Peyer's patch (tissue), 4 donors: ENCODE data around the gene TMEM43. TPM values are rescaled to one million over a fixed set of nuclear protein-coding genes. Genes with fewer than 3 reads are reported as not detected.
"Not testable (repeated sequence)": the region's sequence is repeated elsewhere in the genome, so short reads cannot be mapped to it uniquely, and the experiment has no call there.

Source experiments
- DNase-seq, 3 donors: peaks; one replicate each; pipeline ENCODE4 v3.0.0-alpha.2; 2017 to 2019
- H3K27ac ChIP-seq, 4 donors: fragments of 200-600 bp; sonication (generic); one replicate each; pipeline ENCODE4 v1.5.1; 2016 to 2019
- H3K27me3 ChIP-seq, 2 donors: fragments of 200-600 bp; sonication (generic); one replicate each; pipeline ENCODE4 v1.5.1; 2019
- H3K36me3 ChIP-seq, 3 donors: fragments of 200-600 bp; sonication (generic); one replicate each; pipeline ENCODE4 v1.5.1; 2016 to 2019
- H3K4me1 ChIP-seq, 4 donors: fragments of 200-600 bp; sonication (generic); one replicate each; pipeline ENCODE4 v1.5.1; 2016 to 2019
- H3K4me3 ChIP-seq, 4 donors: fragments of 200-600 bp; sonication (generic); 1 replicate in 3 of 4; 2 replicates in 1 of 4; pipeline ENCODE4 v1.5.1; 2016 to 2019; ENCODE audit warnings: mild to moderate bottlenecking in 1 of 4
- H3K9me3 ChIP-seq, 4 donors: fragments of 200-600 bp; sonication (generic); one replicate each; pipeline ENCODE4 v1.5.1; 2016 to 2019; ENCODE audit warnings: mild to moderate bottlenecking in 1 of 4
- CTCF ChIP-seq, 6 experiments: fragments of 450-650 bp in 4 of 6; fragments of 200-600 bp in 2 of 6; sonication (generic) in 1 of 6; IDR thresholded peaks; one replicate each; pipeline ENCODE4 v1.5.1; 2017 to 2019; ENCODE audit warnings: antibody characterized with exemption in 6 of 6, mild to moderate bottlenecking in 3 of 6, moderate library complexity in 1 of 6
- POLR2A ChIP-seq, 2 donors: fragments of 450-650 bp; IDR thresholded peaks; one replicate each; pipeline ENCODE4 v1.5.1; 2017; ENCODE audit warnings: antibody characterized with exemption in 2 of 2, mild to moderate bottlenecking in 2 of 2, moderate library complexity in 2 of 2
- total RNA-seq, 4 donors: library from RNA; depleted of rRNA; stranded (reverse); fragments of >200 nt; gene quantifications; one replicate each; pipeline ENCODE4 v1.1.0, GENCODE V29; 2016

TMEM43 gene
- total RNA-seq, 4 donors from 2014 or later = 26.6 to 56.5 (median 40.3) TPM

GRCh38 chr3:14117468-14118399 lies 7.1 kb upstream of the TMEM43 start:
- no peak overlapping the region for H3K4me3 ChIP-seq
- H3K9me3 ChIP-seq = no peaks in the 10 kb centered on the region
- H3K36me3 ChIP-seq = peaks cover 0 to 34% (median 0%) of the 10 kb centered on the region in 3 donors
- TF ChIP-seq POLR2A (IDR thresholded peaks at IDR 0.05) = no peak
- TF ChIP-seq CTCF (IDR thresholded peaks at IDR 0.05) = no peak
- DNase-seq = no peak
- peaks cover 0 to 14% (median 0%) of the 10 kb centered on the region in 4 donors for H3K4me1 ChIP-seq
- no peak overlapping the region for H3K27ac ChIP-seq
- H3K27me3 ChIP-seq = no peaks in the 10 kb centered on the region

- Histone ChIP-seq H3K27me3 (no peaks in the 10 kb centered on the region), H3K4me3 (no peak overlapping the region), H3K4me1 (peaks cover 0 to 23% (median 3%) of the 10 kb centered on the region in 4 donors), H3K27ac (no peak overlapping the region), H3K9me3 (no peaks in the 10 kb centered on the region), H3K36me3 (peaks cover 0 to 24% (median 0%) of the 10 kb centered on the region in 3 donors)
- no peak for DNase-seq
- TF ChIP-seq POLR2A (IDR thresholded peaks at IDR 0.05) (no peak), CTCF (IDR thresholded peaks at IDR 0.05) (no peak)
Observed at GRCh38 chr3:14118400-14119381, 6.2 kb upstream of the TMEM43 start.

GRCh38 chr3:14119651-14120050 lies 5.2 kb upstream of the TMEM43 start:
- no peak for TF ChIP-seq POLR2A (IDR thresholded peaks at IDR 0.05)
- no peak for TF ChIP-seq CTCF (IDR thresholded peaks at IDR 0.05)
- no peak overlapping the region for H3K4me3 ChIP-seq
- no peaks in the 10 kb centered on the region for H3K9me3 ChIP-seq
- H3K27me3 ChIP-seq = no peaks in the 10 kb centered on the region
- H3K27ac ChIP-seq = no peak overlapping the region
- peaks cover 0 to 17% (median 0%) of the 10 kb centered on the region in 3 donors for H3K36me3 ChIP-seq
- no peak for DNase-seq
- H3K4me1 ChIP-seq = peaks cover 0 to 25% (median 5%) of the 10 kb centered on the region in 4 donors

- Histone ChIP-seq H3K27ac (no peak overlapping the region), H3K9me3 (no peaks in the 10 kb centered on the region), H3K4me1 (peaks cover 0 to 19% (median 5%) of the 10 kb centered on the region in 4 donors), H3K36me3 (peaks cover 0 to 11% (median 0%) of the 10 kb centered on the region in 3 donors), H3K4me3 (no peak overlapping the region), H3K27me3 (no peaks in the 10 kb centered on the region)
- TF ChIP-seq CTCF (IDR thresholded peaks at IDR 0.05) = no peak
- no peak for TF ChIP-seq POLR2A (IDR thresholded peaks at IDR 0.05)
- no peak for DNase-seq
Observed at GRCh38 chr3:14120111-14120920, 4.5 kb upstream of the TMEM43 start.

- not testable (repeated sequence) for DNase-seq, H3K36me3 ChIP-seq, H3K27me3 ChIP-seq, H3K4me3 ChIP-seq, H3K9me3 ChIP-seq, H3K27ac ChIP-seq
- H3K4me1 ChIP-seq = peaks cover 0 to 21% (median 10%) of the 10 kb centered on the region in 4 donors
Observed at GRCh38 chr3:14120921-14121448, 3.9 kb upstream of the TMEM43 start.
